UCSD-AML1 (cell line): ENCODE results near the gene MAP2K5.

Source experiments
- DNase-seq: peaks from one replicate; lab custom pipeline; 2025; ENCODE audit not compliant: unreplicated experiment; lab: John Stamatoyannopoulos, UW

MAP2K5 gene

DNA sequence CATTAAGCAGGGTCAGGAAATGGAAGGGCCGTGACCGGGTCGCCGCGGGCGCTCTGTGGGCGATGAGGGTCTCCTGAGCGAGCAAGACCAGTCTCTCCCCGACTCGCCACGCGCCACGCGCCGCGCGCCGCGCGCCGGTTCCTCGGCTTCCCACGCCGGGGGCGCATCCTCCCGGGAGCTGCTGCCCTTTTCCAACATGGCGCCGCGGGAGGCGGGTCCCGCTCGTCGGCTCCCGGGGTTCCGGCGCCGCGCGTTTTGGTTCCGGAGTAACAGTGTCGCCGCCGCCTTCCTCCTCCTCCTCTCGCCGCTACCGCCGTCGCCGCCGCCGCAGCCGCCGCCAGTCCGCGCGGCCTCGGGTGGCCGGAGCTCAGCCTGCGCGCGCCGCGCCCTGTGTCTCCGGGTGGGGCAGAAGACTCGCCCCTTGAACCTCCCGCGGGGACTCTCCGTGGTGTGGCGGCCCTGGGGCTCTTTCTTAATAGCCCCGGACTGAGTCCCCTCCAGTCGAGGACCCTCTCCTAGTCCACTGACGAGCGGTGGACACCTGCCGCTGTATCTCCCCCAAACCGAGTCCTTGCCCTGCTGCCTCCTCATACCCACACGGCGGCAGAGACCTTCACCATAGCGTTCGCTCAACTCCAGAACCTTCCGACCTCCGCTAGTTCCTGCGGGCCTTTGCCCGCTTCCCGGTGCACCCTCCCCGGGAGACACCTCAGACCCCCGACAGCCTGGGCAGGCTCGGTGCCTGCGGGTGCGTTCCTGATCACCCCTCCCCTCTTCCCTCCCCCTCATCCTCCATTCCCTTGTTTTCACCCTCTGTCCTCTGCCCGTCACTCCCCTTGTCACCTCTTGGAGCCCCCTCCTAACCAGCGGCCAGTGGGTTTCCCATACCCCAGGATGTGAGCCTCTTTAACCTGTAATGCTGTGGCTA is at the start of gene MAP2K5:
TSS of gene MAP2K5 (plus strand) at position 284 of the 928 bp plus-strand sequence. CDS start at position 917, 633 bp downstream.
- peak; percentile 87 for DNase-seq

- no peak for DNase-seq
Observed at GRCh38 chr15:67495585-67495984, 46.9 kb upstream of the MAP2K5 start.

DNA sequence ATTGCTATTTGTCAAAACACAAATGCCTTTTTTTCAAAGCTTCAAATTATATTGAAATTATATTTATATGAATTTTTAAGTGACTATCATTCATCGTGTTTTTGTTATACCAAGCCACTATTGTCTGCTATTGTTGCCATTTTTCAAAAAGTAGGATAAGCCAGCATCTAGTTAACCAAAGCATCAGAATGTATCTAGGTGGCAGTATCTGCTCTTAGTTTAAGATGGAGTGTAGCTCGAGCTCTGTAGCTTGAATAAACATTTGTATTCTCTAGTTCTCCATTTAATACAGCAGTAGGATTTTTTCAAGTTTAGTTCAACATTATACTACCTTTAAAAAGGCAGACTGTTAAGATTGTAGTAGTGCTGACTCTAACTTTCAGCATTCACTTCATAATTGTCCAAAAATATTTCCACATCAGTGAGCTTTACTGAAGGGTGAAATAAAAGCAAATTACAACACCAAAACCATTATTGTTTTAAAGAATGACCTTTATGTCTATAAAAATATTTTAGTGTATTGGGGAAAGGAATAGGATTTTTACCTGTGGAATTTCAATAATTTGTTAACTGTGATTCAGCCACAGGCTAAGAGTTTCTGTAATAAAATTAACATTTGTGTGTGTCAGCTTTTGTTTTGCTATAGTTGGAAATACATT is 41.2 kb upstream of the MAP2K5 start:
- no peak for DNase-seq

DNA sequence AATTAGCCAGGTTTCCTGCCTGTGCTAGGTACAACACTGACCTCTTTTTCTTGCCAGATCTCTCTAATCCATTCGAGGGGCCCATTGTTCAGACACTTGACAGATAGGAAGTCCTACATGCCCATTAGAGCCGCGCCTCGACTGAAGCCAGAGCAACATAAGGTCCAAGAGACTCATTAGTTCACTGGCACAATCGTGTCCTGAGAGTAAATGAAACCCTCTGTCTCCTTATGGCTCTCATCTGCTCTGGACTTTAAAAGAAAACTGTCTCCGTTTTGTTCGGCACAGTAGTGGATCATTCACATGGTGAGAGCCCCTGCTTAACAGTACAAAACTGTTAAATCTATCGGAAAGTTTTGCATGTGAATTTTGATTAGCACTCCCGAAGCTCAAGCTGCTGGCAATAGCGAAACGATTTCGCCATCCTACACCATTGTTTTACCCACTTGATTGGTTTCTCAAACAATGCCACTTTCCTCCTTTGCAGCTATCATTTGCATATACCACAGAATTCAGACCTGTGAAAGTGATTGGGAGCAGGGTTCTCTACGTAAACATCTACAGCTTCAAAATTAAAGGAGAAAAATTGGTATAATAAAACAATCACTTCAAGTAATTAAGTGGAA is 40.6 kb upstream of the MAP2K5 start:
- DNase-seq, result no peak

DNA sequence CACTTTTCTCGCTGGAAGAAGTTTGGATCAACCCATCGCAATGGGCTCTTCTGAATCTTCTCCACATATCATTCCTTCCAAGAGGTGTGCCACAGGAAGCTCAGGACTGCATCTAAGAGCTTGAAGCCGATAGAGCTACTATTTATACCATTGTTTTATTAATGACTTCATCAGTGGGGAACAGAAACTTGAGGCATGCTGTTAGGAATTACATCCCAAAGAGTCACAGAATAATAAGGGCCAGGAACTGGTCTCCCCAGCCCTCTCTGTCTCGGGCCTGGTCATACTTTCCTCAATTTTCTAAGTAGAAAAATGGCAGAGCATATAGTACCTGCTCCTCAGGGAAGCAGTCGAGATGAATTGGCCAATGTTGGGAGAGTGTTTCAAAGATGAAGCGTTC is 38.4 kb upstream of the MAP2K5 start:
- no peak for DNase-seq

DNA sequence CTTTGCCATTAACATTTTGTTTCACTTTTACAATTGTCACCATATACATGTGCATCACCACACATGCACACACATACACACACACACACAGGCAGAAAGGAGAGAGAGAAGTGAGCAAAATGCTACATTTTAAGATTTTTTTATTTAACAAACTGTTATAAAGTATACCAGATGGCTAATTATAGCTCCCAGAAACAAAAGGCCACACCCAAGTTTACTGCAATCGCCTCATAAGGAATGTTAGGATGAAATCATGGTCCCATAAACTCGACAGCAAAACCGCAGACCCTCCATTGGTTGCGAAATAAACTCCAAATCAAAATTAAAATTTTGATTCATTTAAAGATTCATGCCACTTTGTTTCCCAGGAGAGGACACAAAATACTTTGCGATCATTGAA is 37.7 kb upstream of the MAP2K5 start:
- no peak for DNase-seq

DNA sequence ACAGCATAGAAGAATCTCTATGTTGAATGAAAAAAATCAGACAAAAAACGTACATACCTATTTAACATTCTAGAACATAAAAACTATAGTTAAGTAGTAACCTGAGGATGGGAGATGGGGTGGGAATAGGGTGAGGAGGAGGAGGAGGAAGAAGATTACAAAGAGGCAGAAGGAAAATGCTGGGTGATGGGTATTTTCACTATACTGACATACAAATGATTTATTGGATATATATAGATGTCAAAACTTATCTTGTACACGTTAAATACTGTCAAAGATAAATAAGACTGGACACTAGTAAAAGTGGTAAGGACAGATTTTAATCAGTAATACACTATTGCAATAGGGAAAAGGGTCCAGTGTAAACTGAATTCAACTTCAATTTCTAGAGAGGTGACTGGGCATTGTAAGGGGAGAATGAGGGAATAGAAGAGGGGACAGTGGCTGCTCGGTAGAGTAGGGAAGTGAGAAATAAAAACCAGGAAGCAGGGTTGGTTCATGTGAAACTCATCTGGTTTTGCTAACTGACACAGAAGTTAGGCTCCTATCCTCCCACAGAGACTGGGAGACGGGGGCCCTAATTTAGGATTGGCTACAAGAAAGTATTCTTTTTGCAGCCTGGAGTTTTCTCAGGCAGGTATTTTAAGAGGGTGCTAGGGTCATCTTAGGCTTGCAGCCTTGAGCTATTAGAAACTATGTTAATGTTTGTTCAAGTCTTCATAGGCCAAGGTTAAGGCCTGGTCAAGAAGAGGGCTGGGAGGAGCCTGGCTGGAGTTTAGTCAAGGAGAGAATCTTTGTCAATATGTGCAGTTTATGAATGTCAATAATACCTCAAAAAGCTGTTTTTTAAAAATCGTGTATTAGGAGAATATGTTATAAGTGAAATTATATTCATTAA is 36.6 kb upstream of the MAP2K5 start:
- no peak for DNase-seq

DNA sequence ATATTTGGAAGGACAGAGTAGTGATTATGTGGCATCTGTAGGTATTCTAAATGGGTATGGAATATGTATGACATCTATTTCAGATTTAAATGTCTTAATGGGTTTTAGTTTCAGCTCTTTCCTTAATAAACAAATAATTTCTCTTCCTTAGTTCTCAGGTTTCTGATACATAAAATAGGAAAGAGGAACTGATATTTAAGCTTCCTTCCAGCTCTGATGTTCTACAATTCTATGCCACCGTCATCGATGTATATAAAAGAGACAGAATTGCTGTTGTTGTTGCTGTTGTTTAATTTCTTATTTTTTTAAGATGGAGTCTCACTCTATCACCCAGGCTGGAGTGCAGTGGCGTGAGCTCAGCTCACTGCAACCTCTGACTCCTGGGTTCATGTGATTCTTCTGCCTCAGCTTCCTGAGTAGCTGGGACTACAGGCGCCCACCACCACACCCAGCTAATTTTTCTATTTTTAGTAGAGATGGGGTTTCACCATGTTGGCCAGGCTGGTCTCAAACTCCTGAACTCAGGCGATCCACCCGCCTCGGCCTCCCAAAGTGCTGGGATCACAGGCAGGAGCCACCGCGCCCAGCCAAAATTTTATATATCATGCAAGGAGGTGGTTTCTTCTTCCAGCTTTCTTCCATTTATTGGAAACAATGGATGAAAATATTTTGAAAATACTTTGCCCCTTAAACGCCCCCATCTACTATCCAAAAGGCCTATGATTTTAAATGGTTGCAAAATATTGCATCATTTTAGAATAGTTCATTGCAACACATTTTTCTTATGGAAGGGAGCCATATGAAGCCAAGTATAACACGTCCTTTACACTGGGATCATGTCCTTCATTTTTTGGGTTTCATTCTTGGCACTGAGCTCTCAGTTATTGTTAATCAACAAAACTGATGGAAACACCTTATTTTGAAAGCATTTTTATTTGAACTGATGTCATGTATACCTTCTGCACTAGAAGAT is 35.4 kb upstream of the MAP2K5 start:
- no peak for DNase-seq

- no peak for DNase-seq
Observed at GRCh38 chr15:67508407-67508806, 34.1 kb upstream of the MAP2K5 start.

- no peak for DNase-seq
Observed at GRCh38 chr15:67509918-67510317, 32.6 kb upstream of the MAP2K5 start.

DNA sequence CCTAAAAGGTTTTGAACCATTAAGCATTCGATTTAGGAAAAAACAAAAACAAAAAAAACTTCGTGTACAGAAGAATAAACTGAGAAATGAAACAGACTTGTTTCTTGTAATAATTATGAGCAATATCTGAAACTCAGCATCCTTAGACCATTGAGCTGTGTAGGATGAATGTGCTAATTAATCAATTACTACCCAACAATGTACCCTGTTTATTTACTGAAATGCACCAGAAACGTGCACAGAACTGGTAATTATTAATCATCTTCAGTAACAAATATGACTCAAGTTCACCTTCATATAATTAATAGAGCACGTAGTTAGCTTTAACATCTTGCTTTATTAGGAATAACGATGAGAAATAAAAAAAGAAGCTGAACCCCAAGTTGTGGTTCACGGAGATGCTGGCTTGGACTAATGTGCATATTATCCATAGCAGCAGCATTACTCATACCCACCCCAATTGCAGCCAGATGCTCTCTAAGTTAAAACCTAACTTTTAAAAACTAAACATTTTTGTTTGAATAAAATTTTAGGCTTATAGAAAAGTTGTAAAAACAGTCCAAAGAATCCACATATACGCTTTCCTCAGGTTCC is 31.8 kb upstream of the MAP2K5 start:
- DNase-seq, result no peak

DNA sequence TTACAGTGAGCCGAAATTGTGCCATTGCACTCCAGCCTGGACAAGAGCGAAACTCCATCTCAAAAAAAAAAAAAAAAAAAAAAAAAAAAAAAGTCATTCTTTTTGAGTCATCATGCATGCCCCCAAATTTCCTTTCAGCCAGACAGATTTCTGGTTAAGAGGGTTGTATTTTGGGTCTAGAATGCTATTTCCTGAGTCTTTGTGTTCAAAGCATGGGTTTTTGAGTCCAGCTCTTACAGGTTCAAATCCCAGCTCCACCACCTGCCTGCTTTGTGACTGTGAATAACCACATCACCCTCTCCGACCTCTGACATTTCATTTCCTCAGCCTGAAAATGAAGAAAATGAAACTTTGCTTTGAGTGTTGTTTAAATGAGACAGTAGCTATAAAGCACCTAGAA is 30.9 kb upstream of the MAP2K5 start:
- no peak for DNase-seq

GRCh38 chr15:67512140-67512539 is 30.4 kb upstream of the MAP2K5 start:
- DNase-seq, result no peak

DNA sequence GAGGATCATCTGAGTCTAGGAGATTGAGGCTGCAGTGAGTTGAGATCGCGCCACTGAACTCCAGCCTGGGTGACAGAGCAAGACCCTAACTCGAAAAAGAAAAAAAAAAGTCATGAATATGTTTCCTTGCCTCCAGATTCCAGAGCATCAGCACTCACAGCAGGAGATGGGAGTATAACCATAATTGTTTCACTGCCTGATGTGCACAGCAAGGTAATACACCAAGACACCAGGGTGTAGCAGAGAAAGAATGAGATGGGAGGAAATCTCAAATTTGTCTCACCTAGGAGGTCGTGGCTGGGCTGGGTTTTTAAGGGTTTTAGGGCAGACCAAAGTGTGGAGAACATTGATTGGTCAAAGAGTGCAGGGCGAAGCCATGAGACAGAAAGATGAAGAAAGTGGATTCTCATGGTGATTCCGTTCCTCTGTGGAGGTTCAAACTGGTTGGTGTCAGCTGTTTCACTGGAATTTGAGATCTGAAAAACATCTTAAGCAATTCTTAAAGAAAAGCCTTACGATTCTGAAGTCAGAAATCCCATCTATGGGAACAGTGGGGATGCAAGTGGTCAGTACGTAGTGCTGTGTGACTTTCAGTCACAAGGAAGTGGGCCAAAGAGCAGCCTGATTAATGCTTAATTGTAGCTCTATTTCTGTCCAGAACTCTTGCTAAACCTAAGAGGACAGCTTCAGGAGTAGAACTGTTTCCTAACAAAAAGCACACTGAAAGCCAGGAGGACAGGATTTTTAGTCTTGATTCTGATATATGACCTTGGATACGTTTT is 29.4 kb upstream of the MAP2K5 start:
- no peak for DNase-seq

- no peak for DNase-seq
Observed at GRCh38 chr15:67515090-67515489, 27.4 kb upstream of the MAP2K5 start.

DNA sequence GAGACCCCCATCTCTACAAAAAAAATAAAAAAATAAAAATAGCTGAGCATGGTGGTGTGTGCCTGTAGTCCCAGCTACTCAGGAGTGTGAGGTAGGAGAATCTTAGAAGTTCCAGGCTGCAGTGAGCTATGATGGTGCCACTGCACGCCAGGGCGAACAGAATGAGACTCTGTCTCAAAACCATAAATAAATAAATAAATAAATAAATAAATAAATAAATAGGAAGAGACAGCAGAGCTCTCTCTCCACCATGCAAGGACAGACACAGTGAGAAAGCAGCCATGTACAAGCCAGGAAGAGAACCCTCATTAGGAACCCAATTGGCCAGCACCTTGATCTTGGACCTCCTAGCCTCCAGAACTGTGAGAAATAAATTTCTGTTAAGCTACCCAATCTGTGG is 26.9 kb upstream of the MAP2K5 start:
- DNase-seq, result no peak

DNA sequence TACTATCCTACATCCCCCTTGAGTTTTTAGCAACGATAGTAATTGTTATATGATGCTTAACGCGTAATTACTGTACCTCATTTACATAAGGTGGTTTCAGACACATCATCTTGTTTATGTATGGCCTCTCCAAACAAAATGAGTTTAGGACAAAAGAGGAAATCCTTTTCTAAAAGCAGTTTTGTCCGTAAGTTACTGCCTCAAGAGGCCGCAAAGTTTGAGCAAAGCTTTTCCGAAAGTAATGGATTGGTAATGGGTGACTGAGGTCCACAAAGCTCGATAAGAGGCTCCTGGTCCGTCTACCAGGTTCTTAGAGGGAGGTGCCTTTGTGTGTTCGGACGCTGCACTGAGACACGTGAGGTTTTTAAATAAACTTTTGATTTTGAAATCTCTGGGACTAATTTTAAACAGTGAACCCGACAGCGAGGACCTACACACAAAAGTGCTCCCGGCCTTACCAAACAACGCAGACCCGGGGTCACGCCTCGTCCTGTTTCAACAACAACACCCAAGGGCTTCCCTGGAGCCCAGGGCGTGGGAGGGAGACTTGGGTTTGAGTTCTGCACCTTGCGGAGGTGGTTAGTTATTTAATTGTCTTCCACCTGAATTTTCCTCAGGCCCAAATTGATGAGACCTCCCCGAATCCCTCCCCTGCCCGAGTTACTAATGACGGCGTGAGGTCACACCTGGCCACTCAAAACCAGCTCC is 22.0 kb upstream of the MAP2K5 start:
- no peak for DNase-seq
